HepG2 (cell line): ENCODE data around the gene S100A5. TPM values are rescaled to one million over a fixed set of nuclear protein-coding genes. Genes with fewer than 3 reads are reported as not detected.
A peak's percentile ranks its signal among the peaks of the same experiment; 100 is the strongest.

Source experiments
- CHCHD3 ChIP-seq: sonication (generic); formaldehyde crosslinking; IDR thresholded peaks from 2 replicates; pipeline ENCODE4 v1.8.0; 2022; ENCODE audit warnings: mild to moderate bottlenecking, missing genetic modification reagents, moderate library complexity
- ETV5 ChIP-seq: IDR thresholded peaks from 2 replicates; pipeline ENCODE4 v1.6.1; 2018; ENCODE audit warnings: missing biosample characterization, missing genetic modification reagents, inconsistent platforms, borderline replicate concordance
- FOSL1 ChIP-seq: sonication (generic); formaldehyde crosslinking; IDR thresholded peaks from 2 replicates; pipeline ENCODE4 v1.9.0; 2021; ENCODE audit warnings: missing genetic modification reagents, borderline replicate concordance
- FOXA1 ChIP-seq, 2 experiments: fragments of 450-650 bp in 1 of 2; sonication (generic) in 1 of 2; formaldehyde crosslinking in 1 of 2; IDR thresholded peaks; 2 replicates each; pipeline versions ENCODE4 v1.4.0 to v1.6.1; 2016 to 2020; ENCODE audit warnings: missing genetic modification reagents in 1 of 2
- FOXA3 ChIP-seq: IDR thresholded peaks from 2 replicates; pipeline ENCODE4 v1.6.1; 2016; ENCODE audit warnings: missing genetic modification reagents, missing compliant biosample characterization
- HINFP ChIP-seq: sonication (generic); formaldehyde crosslinking; IDR thresholded peaks from 2 replicates; pipeline ENCODE4 v1.4.0; 2020; ENCODE audit warnings: low read depth, mild to moderate bottlenecking, missing genetic modification reagents
- JUND ChIP-seq: sonication (generic); formaldehyde crosslinking; IDR thresholded peaks from 2 replicates; pipeline ENCODE4 v1.8.0; 2022; ENCODE audit warnings: mild to moderate bottlenecking, missing genetic modification reagents
- KDM5B ChIP-seq: sonication (generic); formaldehyde crosslinking; IDR thresholded peaks from 2 replicates; pipeline ENCODE4 v1.4.0; 2020; ENCODE audit warnings: missing genetic modification reagents, mild to moderate bottlenecking, borderline replicate concordance
- KMT2B ChIP-seq: IDR thresholded peaks from 2 replicates; pipeline ENCODE4 v1.6.1; 2016; ENCODE audit warnings: missing genetic modification reagents, missing compliant biosample characterization
- NR2F1 ChIP-seq, 2 experiments: fragments of 450-650 bp in 1 of 2; formaldehyde crosslinking in 1 of 2; IDR thresholded peaks; 2 replicates each; pipeline versions ENCODE4 v1.5.0 to v1.6.1; 2016 to 2020; ENCODE audit warnings: mild to moderate bottlenecking in 1 of 2, missing compliant biosample characterization in 1 of 2, missing genetic modification reagents in 1 of 2, moderate library complexity in 1 of 2
- SAP130 ChIP-seq: IDR thresholded peaks from 2 replicates; pipeline ENCODE4 v1.6.1; 2016; ENCODE audit warnings: low read depth
- SOX13 ChIP-seq, 3 experiments: fragments of 450-650 bp in 1 of 3; sonication (generic) in 1 of 3; formaldehyde crosslinking in 1 of 3; IDR thresholded peaks in 2 of 3; conservative IDR thresholded peaks in 1 of 3; 2 replicates each; pipeline versions ENCODE4 v1.5.0 to v1.6.1; 2016 to 2020; ENCODE audit warnings: antibody characterized with exemption in 1 of 3, mild to moderate bottlenecking in 1 of 3, missing compliant biosample characterization in 1 of 3, missing genetic modification reagents in 1 of 3, moderate library complexity in 1 of 3
- TEAD3 ChIP-seq: optimal IDR thresholded peaks from 2 replicates; pipeline ENCODE3; 2016; ENCODE audit warnings: borderline replicate concordance
- YEATS4 ChIP-seq: sonication (generic); formaldehyde crosslinking; IDR thresholded peaks from 2 replicates; pipeline ENCODE4 v1.4.0; 2020; ENCODE audit warnings: missing genetic modification reagents, borderline replicate concordance
- ZFX ChIP-seq: sonication (generic); formaldehyde crosslinking; IDR thresholded peaks from 2 replicates; pipeline ENCODE4 v1.4.0; 2020; ENCODE audit warnings: mild to moderate bottlenecking, low read depth, missing genetic modification reagents, moderate library complexity
- ZFY ChIP-seq: sonication (generic); formaldehyde crosslinking; IDR thresholded peaks from 2 replicates; pipeline ENCODE4 v1.4.0; 2020; ENCODE audit warnings: missing genetic modification reagents
- ZNF263 ChIP-seq: sonication (generic); formaldehyde crosslinking; IDR thresholded peaks from 2 replicates; pipeline ENCODE4 v1.4.0; 2020; ENCODE audit warnings: missing genetic modification reagents
- ZNF501 ChIP-seq: sonication (generic); formaldehyde crosslinking; IDR thresholded peaks from 2 replicates; pipeline ENCODE4 v1.5.1; 2020; ENCODE audit warnings: mild to moderate bottlenecking, moderate library complexity, missing genetic modification reagents
- ZNF530 ChIP-seq: sonication (generic); formaldehyde crosslinking; IDR thresholded peaks from 2 replicates; pipeline ENCODE4 v1.5.0; 2020; ENCODE audit warnings: low read depth, mild to moderate bottlenecking, missing genetic modification reagents
- polyA plus RNA-seq, 8 experiments: library from polyadenylated mRNA; depleted of rRNA in 3 of 8; stranded (reverse) in 7 of 8; unstranded in 1 of 8; fragments of >200 nt; fragmentation: Illumina TruSeq in 4 of 8; extraction: Trizol in 4 of 8; gene quantifications; 2 replicates each; pipeline versions ENCODE4 v1.2.1 to v1.2.3, GENCODE V29; 2011 to 2016; ENCODE audit warnings: low read depth in 4 of 8, missing spikeins in 1 of 8, mixed read lengths in 1 of 8; ENCODE audit not compliant: insufficient read depth in 1 of 8
- total RNA-seq, 5 experiments: library from RNA; depleted of rRNA; stranded (reverse); fragments of >200 nt; fragmentation: Illumina TruSeq; extraction: Trizol; gene quantifications; 2 replicates each; pipeline ENCODE4 v1.2.3, GENCODE V29; 2016; ENCODE audit warnings: low read depth in 1 of 5
- TF ChIP-seq, protein P1 (sequence below): sonication (generic); formaldehyde crosslinking; IDR thresholded peaks from 2 replicates; pipeline ENCODE4 v1.4.0; 2020; ENCODE audit warnings: missing genetic modification reagents, mild to moderate bottlenecking, borderline replicate concordance
- TF ChIP-seq, protein P2 (sequence below): sonication (generic); formaldehyde crosslinking; IDR thresholded peaks from 2 replicates; pipeline ENCODE4; 2020; ENCODE audit warnings: missing genetic modification reagents, mild to moderate bottlenecking, borderline replicate concordance

S100A5 gene
- total and polyA plus RNA-seq, 2 of the 13 experiments (the other 11 are each of a cell fraction or from before 2014, with no cell fraction given) = not detected

- TF ChIP-seq ETV5 (CRISPR knock-in tag) = peak; percentile 20; the same call in 1 of the 2 replicates
- TF ChIP-seq YEATS4 (CRISPR knock-in tag) = peak; percentile 23; the same call in 1 of the 2 replicates
- peak; percentile 50; the same call in 1 of the 2 replicates for TF ChIP-seq ZFY (CRISPR knock-in tag)
- TF ChIP-seq SAP130 (CRISPR knock-in tag) = peak; percentile 53
- no peak for TF ChIP-seq CHCHD3 (CRISPR knock-in tag)
- TF ChIP-seq ZNF263 (CRISPR knock-in tag) = peak; percentile 70
- no peak for TF ChIP-seq ZNF501
- peak; percentile 63; the same call in 1 of the 2 replicates for TF ChIP-seq JUND (CRISPR knock-in tag)
- no peak for TF ChIP-seq HINFP
- no peak for TF ChIP-seq ZNF530
- TF ChIP-seq ZFX (CRISPR knock-in tag) = peak; percentile 48; the same call in 1 of the 2 replicates
- TF ChIP-seq KMT2B (CRISPR knock-in tag) = no peak
- peak; percentile 11 for TF ChIP-seq TEAD3 (CRISPR knock-in tag)
- TF ChIP-seq NR2F1 (CRISPR knock-in tag; IDR thresholded peaks at IDR 0.05) = peak; percentile 54 to 70; a peak in 2 of 4 replicates
- TF ChIP-seq FOXA1 (IDR thresholded peaks at IDR 0.05) = no peak
- 0 out of 2 replicates have a peak, but pooled peaks have one; percentile 7 for TF ChIP-seq FOXA1 (CRISPR knock-in tag; IDR thresholded peaks at IDR 0.05)
- peak; percentile 72; the same call in 1 of the 2 replicates for TF ChIP-seq FOSL1 (CRISPR knock-in tag)
- TF ChIP-seq SOX13 (IDR thresholded peaks at IDR 0.05) = no peak
- TF ChIP-seq SOX13 (CRISPR knock-in tag; conservative IDR thresholded peaks at IDR 0.05 in 1 of 2, IDR thresholded peaks at IDR 0.05 in 1 of 2) = 0 out of 4 replicates have a peak, but pooled peaks of 1 of the 2 experiments have one; percentile 22
- peak; percentile 27; the same call in 1 of the 2 replicates for TF ChIP-seq KDM5B (CRISPR knock-in tag)
- TF ChIP-seq FOXA3 (CRISPR knock-in tag) = 0 out of 2 replicates have a peak, but pooled peaks have one; percentile 6
- TF ChIP-seq, protein P1, sequence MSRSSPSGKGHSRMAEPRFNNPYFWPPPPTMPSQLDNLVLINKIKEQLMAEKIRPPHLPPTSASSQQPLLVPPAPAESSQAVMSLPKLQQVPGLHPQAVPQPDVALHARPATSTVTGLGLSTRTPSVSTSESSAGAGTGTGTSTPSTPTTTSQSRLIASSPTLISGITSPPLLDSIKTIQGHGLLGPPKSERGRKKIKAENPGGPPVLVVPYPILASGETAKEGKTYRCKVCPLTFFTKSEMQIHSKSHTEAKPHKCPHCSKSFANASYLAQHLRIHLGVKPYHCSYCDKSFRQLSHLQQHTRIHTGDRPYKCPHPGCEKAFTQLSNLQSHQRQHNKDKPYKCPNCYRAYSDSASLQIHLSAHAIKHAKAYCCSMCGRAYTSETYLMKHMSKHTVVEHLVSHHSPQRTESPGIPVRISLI = 0 out of 2 replicates have a peak, but pooled peaks have one; percentile 18
- TF ChIP-seq, protein P2, sequence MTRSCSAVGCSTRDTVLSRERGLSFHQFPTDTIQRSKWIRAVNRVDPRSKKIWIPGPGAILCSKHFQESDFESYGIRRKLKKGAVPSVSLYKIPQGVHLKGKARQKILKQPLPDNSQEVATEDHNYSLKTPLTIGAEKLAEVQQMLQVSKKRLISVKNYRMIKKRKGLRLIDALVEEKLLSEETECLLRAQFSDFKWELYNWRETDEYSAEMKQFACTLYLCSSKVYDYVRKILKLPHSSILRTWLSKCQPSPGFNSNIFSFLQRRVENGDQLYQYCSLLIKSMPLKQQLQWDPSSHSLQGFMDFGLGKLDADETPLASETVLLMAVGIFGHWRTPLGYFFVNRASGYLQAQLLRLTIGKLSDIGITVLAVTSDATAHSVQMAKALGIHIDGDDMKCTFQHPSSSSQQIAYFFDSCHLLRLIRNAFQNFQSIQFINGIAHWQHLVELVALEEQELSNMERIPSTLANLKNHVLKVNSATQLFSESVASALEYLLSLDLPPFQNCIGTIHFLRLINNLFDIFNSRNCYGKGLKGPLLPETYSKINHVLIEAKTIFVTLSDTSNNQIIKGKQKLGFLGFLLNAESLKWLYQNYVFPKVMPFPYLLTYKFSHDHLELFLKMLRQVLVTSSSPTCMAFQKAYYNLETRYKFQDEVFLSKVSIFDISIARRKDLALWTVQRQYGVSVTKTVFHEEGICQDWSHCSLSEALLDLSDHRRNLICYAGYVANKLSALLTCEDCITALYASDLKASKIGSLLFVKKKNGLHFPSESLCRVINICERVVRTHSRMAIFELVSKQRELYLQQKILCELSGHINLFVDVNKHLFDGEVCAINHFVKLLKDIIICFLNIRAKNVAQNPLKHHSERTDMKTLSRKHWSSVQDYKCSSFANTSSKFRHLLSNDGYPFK (CRISPR knock-in tag) = peak; percentile 24; the same call in 1 of the 2 replicates
Measured at GRCh38 chr1:153506831-153507413, 33.8 kb downstream of the S100A5 start (continued).
